NAMALWA (cell line): ENCODE results near the gene CRYL1.

Source experiments
- DNase-seq: peaks from one replicate; pipeline ENCODE4 v3.0.0-alpha.2; 2015; ENCODE audit warnings: low spot score

The CRYL1 gene

GRCh38 chr13:20492641-20493040 is 33.0 kb downstream of the CRYL1 start:
- peak; percentile 39 for DNase-seq

- DNase-seq, result no peak
Observed at GRCh38 chr13:20491926-20492435, 33.7 kb downstream of the CRYL1 start.

GRCh38 chr13:20489185-20489820 is 36.4 kb downstream of the CRYL1 start:
- no peak for DNase-seq

GRCh38 chr13:20487927-20488326 is 37.7 kb downstream of the CRYL1 start:
- DNase-seq, result peak; percentile 26

- no peak for DNase-seq
Observed at GRCh38 chr13:20482787-20483186, 42.9 kb downstream of the CRYL1 start.

GRCh38 chr13:20482275-20482761 is 43.3 kb downstream of the CRYL1 start:
- DNase-seq, result no peak

DNA sequence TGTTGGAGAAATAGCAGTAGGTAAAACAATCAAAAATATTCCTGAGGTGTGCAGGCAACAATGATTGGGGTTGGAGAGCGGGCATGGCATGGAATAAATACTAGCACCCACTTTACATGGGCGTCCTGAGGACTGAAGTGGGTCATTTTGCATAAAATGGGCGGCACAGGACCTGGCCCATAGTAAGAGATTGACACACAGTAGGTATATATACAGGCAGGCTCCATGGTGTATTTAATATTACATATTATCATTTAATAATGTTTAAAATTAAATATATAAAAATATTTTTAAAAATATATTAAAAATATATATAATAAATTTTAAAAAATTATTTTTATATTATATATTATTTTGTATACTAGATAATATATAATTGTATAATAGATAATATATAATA is 48.3 kb downstream of the CRYL1 start:
- DNase-seq, result no peak

DNA sequence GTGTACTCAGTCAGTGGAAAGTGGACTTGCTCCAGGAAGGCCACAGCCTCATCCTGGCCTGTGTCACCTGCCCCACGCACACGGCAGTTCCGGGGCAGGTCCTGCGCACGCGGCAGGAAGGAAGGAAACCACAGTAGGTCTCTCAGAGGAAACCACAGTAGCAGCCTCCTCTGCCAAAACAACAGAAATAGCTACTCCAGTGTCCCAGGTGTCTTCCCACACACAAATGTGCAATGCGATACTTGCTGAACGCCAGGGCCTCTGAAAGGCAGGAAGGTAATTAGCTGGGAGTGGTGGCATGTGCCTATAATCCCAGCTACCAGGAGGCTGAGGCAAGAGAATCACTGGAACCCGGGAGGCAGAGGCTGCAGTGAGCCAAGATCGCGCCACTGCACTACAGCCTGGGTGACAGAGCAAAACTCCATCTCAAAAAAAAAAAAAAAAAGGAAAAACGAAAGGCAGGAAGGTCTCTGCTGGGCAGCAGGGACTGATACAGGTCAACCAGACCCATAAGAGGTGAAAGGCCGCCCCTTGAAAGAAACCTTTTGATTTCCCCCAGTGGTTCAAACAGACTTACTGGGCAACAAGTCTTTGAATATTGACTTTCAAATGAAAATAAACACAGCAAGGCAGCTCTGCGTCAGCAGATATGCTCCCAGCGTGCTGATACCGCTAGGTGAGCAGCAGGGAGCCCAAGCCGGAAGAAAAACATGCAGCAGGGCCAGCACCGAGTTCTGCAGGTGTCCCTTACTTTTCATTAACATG is 49.5 kb downstream of the CRYL1 start:
- peak; percentile 30 for DNase-seq

DNA sequence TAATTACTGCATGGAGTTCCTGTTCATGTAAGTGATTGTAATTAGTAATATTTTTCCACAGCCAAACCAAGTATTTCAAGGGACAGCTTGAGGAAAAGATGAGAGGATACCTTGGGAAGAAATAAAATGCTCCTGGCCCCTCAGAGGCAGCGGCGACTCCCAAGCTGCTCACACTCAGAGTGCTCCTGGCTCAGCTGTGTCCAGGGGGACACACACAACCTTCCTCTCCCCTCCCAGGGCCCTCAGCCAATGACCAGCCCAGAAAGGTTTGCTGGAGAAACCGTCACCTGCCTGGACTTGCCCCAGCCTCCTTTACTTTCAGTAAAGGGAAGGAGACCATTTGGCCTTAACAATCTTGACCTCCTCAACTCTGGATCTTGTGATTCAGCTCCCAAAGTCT is 51.1 kb downstream of the CRYL1 start:
- no peak for DNase-seq

DNA sequence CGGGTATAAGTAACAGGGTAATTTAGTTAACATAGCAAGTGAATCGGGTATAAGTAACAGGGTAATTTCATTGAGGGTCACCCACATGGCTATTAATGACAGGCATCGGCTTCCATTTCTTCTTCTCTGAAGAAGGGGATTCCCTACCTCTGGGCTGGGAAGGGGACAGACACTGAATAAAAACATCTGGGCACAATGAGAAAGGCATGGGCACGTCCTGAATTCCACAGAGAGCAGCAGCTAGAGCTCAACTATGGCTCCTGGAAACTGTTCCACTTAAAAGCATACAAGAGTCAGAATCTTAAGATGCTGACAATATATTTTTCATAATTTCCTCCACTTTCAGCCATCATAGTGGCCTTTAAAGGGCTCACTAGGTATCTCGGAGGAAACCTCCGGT is 51.8 kb downstream of the CRYL1 start:
- DNase-seq, result no peak

- DNase-seq, result no peak
Observed at GRCh38 chr13:20473139-20473538, 52.5 kb downstream of the CRYL1 start.

- no peak for DNase-seq
Observed at GRCh38 chr13:20472531-20472930, 53.1 kb downstream of the CRYL1 start.

- DNase-seq, result no peak
Observed at GRCh38 chr13:20470136-20470535, 55.5 kb downstream of the CRYL1 start.

- DNase-seq, result no peak
Observed at GRCh38 chr13:20466371-20466770, 59.3 kb downstream of the CRYL1 start.

DNA sequence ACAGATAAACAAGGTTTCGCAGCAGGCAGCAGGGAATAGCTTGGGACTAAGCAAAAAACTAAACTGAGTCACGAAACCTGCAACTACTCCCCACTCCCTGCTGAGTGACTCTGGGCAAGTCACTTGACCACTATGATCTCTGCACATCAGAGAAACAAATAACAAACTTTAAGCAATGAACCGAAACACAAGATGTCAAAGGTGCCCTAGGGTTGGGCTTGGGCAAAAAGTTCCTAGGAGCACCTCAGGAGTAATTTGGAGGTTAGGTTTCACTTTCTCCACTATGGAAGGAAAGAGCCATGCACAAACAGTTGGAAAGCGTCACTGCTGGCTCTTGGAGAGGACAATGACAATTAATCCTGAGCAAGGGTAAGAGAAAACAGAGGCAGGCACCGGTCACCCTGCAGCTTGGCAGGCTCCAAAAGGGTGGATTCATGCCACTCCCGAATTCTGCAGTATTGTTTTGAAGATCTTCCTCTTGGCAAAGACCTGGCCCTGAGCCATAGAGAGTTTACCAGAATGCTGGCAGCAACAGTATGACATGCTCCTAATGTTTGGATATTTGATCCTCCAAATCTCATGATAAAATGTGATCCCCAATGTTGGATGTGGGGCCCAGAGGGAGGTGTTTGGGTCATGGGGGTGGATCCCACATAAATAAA is 60.3 kb downstream of the CRYL1 start:
- no peak for DNase-seq

DNA sequence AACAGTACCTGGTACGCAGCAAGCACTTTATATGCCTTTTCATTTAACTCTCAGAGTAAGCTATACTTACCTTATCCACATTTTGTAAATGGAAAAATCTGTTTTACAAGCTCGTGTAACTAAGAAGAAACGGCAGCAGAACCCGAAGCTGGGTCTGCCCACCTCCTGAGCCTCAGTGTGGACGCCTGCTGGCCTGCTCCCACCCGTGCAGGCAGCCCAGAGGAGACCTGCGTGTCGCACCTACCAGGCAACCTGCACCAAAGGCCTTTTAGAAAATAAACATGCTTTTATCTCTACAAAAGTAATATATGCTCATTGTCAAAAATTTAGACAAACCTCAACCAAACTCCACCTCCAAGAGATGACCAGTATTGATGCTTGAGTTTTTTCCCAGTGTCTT is 62.7 kb downstream of the CRYL1 start:
- no peak for DNase-seq

- no peak for DNase-seq
Observed at GRCh38 chr13:20462533-20462915, 63.1 kb downstream of the CRYL1 start.

- DNase-seq, result no peak
Observed at GRCh38 chr13:20461860-20462532, 63.7 kb downstream of the CRYL1 start.

- no peak for DNase-seq
Observed at GRCh38 chr13:20461481-20461859, 64.2 kb downstream of the CRYL1 start.

- no peak for DNase-seq
Observed at GRCh38 chr13:20460761-20461160, 64.9 kb downstream of the CRYL1 start.

DNA sequence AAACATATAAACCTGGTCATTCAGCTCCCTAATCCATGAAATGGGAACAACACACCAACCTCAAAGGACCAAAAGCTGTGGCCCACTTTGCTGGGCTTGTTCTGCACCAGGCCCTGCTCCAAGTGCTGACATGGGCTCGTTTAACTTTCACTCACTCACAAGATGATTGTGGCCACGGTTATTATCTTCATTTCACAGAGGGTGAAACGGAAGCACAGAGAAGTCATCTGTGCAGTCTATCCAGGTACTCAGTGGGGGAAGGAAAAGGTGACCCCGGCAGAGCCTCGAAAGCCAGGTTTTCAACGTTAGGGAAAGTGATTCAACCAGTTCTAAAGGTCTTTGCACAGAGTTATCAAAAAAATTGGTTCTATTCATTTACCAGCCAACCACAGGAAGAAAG is 68.0 kb downstream of the CRYL1 start:
- no peak for DNase-seq

DNA sequence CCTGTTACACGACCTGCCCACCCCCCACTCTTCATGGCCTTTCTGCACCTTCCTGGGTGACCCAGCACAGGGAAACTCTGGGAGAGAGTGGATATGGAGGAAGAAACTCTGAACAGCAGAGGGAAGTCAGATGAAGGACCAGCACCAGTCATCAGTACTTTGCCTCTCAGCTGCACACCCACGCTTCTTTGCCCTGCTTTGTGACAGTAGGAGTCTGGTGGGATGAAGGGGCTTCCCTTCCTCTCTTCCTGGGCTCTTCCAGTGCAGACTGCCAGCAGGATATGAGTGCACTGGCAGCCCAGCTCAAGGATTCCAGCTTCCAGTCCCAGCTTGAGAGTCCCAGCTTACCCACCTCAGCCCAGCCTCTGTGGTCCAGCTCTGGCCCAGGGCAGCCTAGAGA is 68.9 kb downstream of the CRYL1 start:
- DNase-seq, result no peak
